SIG-M5 treated with dmso at 0.1 percent for 504 hours (cell line): ENCODE data around the gene TCN1.

Experiments used
- DNase-seq: peaks from one replicate; lab custom pipeline; 2025; ENCODE audit not compliant: unreplicated experiment; lab: John Stamatoyannopoulos, UW

TCN1 gene

GRCh38 chr11:59810189-59810910, 55.9 kb downstream of the TCN1 start, which contains the start of gene MRPL16:
Gene MRPL16, minus strand, starts transcription at chr11:59810778. Its CDS starts 120 bp downstream, at chr11:59810658.
- peak; percentile 83 for DNase-seq

GRCh38 chr11:59807047-59807610, 59.2 kb downstream of the TCN1 start:
- DNase-seq = no peak

GRCh38 chr11:59804061-59804460, 62.2 kb downstream of the TCN1 start:
- no peak for DNase-seq
